GM21367 (cell line): Measurements from ENCODE around the gene ZBTB2.
"Not testable (repeated sequence)": the region's sequence is repeated elsewhere in the genome, so short reads cannot be mapped to it uniquely, and the experiment has no call there.

Source experiments
- ATAC-seq: cut with Tn5 transposase; IDR thresholded peaks from one replicate; pipeline ENCODE4 v1.9.1; 2021; ENCODE audit not compliant: unreplicated experiment

ZBTB2 gene

GRCh38 chr6:151403919-151404308 is 12.6 kb upstream of the ZBTB2 start:
- no peak for ATAC-seq

GRCh38 chr6:151402228-151402627 is 10.9 kb upstream of the ZBTB2 start:
- ATAC-seq: no peak

GRCh38 chr6:151400473-151400872 is 9.1 kb upstream of the ZBTB2 start:
- ATAC-seq: no peak

GRCh38 chr6:151399679-151400078 is 8.3 kb upstream of the ZBTB2 start:
- ATAC-seq: no peak

- ATAC-seq: no peak
Observed at GRCh38 chr6:151393410-151393809, 2.1 kb upstream of the ZBTB2 start.

- no peak for ATAC-seq
Observed at GRCh38 chr6:151392427-151392826, 1.1 kb upstream of the ZBTB2 start.

- ATAC-seq: peak; percentile 0
Observed at GRCh38 chr6:151390851-151391470, 398 bp downstream of the ZBTB2 start.

- peak; percentile 77 for ATAC-seq
Observed at GRCh38 chr6:151390276-151390850, 996 bp downstream of the ZBTB2 start.

- ATAC-seq: peak; percentile 61
Observed at GRCh38 chr6:151389618-151390275, 1.6 kb downstream of the ZBTB2 start.

GRCh38 chr6:151388997-151389617 is 2.3 kb downstream of the ZBTB2 start:
- ATAC-seq: no peak

- ATAC-seq: no peak
Observed at GRCh38 chr6:151388236-151388635, 3.1 kb downstream of the ZBTB2 start.

GRCh38 chr6:151387175-151387970 is 4.0 kb downstream of the ZBTB2 start:
- no peak for ATAC-seq

GRCh38 chr6:151385177-151385576 is 6.2 kb downstream of the ZBTB2 start:
- no peak for ATAC-seq

GRCh38 chr6:151384151-151384550 is 7.2 kb downstream of the ZBTB2 start:
- no peak for ATAC-seq

GRCh38 chr6:151382631-151383030 is 8.7 kb downstream of the ZBTB2 start:
- not testable (repeated sequence) for ATAC-seq

GRCh38 chr6:151381722-151382121 is 9.6 kb downstream of the ZBTB2 start:
- no peak for ATAC-seq

- no peak for ATAC-seq
Observed at GRCh38 chr6:151380848-151381205, 10.5 kb downstream of the ZBTB2 start.

GRCh38 chr6:151379933-151380847 is 11.2 kb downstream of the ZBTB2 start:
- ATAC-seq: peak; percentile 52

GRCh38 chr6:151377095-151377494 is 14.3 kb downstream of the ZBTB2 start:
- ATAC-seq: no peak

GRCh38 chr6:151376440-151376839 is 14.9 kb downstream of the ZBTB2 start:
- ATAC-seq: no peak
